Activated CD4-positive, alpha-beta memory T cell treated with anti-CD3 and anti-CD28 coated beads for 36 hours (primary cell): Measurements from ENCODE around the gene MAP4. TPM values are rescaled to one million over a fixed set of nuclear protein-coding genes. Genes with fewer than 3 reads are reported as not detected.

Source experiments
- CTCF ChIA-PET: fragments of 350-600 bp; sonication (Branson Sonifier 250); formaldehyde crosslinking; loops from one replicate; lab custom pipeline; 2021; ENCODE audit warnings: antibody characterized with exemption, inconsistent platforms; lab: Charles Lee
- POLR2A ChIA-PET: fragments of 350-600 bp; sonication (Branson Sonifier 250); formaldehyde crosslinking; loops from one replicate; lab custom pipeline; 2021; ENCODE audit warnings: antibody characterized with exemption; lab: Charles Lee
- DNase-seq: peaks from one replicate; pipeline ENCODE4 v3.0.0-alpha.2; 2020
- H3K27ac Mint-ChIP-seq: one replicate; pipeline ENCODE4 v1.8.0; 2021; ENCODE audit warnings: mixed read lengths
- H3K27me3 Mint-ChIP-seq: one replicate; pipeline ENCODE4 v1.8.0; 2021; ENCODE audit warnings: mixed read lengths
- H3K36me3 Mint-ChIP-seq: one replicate; pipeline ENCODE4 v1.8.0; 2021; ENCODE audit warnings: mixed read lengths
- H3K4me1 Mint-ChIP-seq: one replicate; pipeline ENCODE4 v1.8.0; 2021; ENCODE audit warnings: low read depth, mixed read lengths
- H3K4me3 Mint-ChIP-seq: one replicate; pipeline ENCODE4 v1.8.0; 2021; ENCODE audit warnings: mild to moderate bottlenecking, mixed read lengths
- H3K9me3 Mint-ChIP-seq: one replicate; pipeline ENCODE4 v1.8.0; 2021; ENCODE audit warnings: mixed read lengths
- intact Hi-C: fragments of 100-400 bp; cut with micrococcal nuclease; formaldehyde crosslinking; loops from one replicate; pipeline ENCODE4 v1.15.1; 2023
- total RNA-seq, 2 experiments: library from RNA; stranded (reverse); gene quantifications; one replicate each; pipeline ENCODE4 v1.2.3, GENCODE V29; 2021

The MAP4 gene
- total RNA-seq, 2 experiments from 2014 or later = 114 to 116 TPM

- H3K27ac Mint-ChIP-seq = no peak overlapping the region
Observed at GRCh38 chr3:47852604-47853602, 163.3 kb downstream of the MAP4 start.

GRCh38 chr3:47851888-47852603, 164.2 kb downstream of the MAP4 start:
- H3K27me3 Mint-ChIP-seq = no peaks in the 10 kb centered on the region
- POLR2A ChIA-PET = interaction anchor here (0.6 kb wide), 1 partner anchor 79 kb away, joined by 4 read pairs; no protein-coding TSS in a partner anchor
- no peaks in the 10 kb centered on the region for H3K9me3 Mint-ChIP-seq
- CTCF ChIA-PET = no interaction called here
- H3K4me3 Mint-ChIP-seq = no peak overlapping the region
- intact Hi-C loops = no loop called here
- no peak for DNase-seq
- peaks cover 17% of the 10 kb centered on the region for H3K36me3 Mint-ChIP-seq
- H3K4me1 Mint-ChIP-seq = no peaks in the 10 kb centered on the region
- no peak overlapping the region for H3K27ac Mint-ChIP-seq

More at GRCh38 chr3:47852604-47853602, 163.3 kb downstream of the MAP4 start:
- no peaks in the 10 kb centered on the region for H3K27me3 Mint-ChIP-seq
- no peak for DNase-seq
- no peaks in the 10 kb centered on the region for H3K9me3 Mint-ChIP-seq
- POLR2A ChIA-PET = interaction anchor here (0.6 kb wide), 1 partner anchor 78 kb away, joined by 4 read pairs; no protein-coding TSS in a partner anchor
- intact Hi-C loops = no loop called here
- no peak overlapping the region for H3K4me3 Mint-ChIP-seq
- no peaks in the 10 kb centered on the region for H3K4me1 Mint-ChIP-seq
- peaks cover 13% of the 10 kb centered on the region for H3K36me3 Mint-ChIP-seq
- CTCF ChIA-PET = no interaction called here

GRCh38 chr3:47850564-47851410, 165.4 kb downstream of the MAP4 start:
- Mint-ChIP-seq H3K4me1 (no peaks in the 10 kb centered on the region), H3K36me3 (peaks cover 22% of the 10 kb centered on the region), H3K4me3 (no peak overlapping the region), H3K9me3 (no peaks in the 10 kb centered on the region), H3K27me3 (no peaks in the 10 kb centered on the region), H3K27ac (peak overlapping the region; percentile 33)
- POLR2A ChIA-PET = interaction anchor here (1.2 kb wide), 1 partner anchor 25 kb away, joined by 4 read pairs; no protein-coding TSS in a partner anchor
- intact Hi-C loops = no loop called here
- DNase-seq = no peak
- CTCF ChIA-PET = interaction anchor here (1.0 to 1.7 kb wide), 3 partner anchors 12 to 301 kb away, joined by 4 to 5 read pairs (median 4); no protein-coding TSS in a partner anchor

GRCh38 chr3:47849699-47850563, 166.3 kb downstream of the MAP4 start:
- H3K36me3 Mint-ChIP-seq = peaks cover 26% of the 10 kb centered on the region
- intact Hi-C loops = no loop called here

GRCh38 chr3:47849186-47849698, 167.0 kb downstream of the MAP4 start:
- H3K9me3 Mint-ChIP-seq = no peaks in the 10 kb centered on the region
- no peak for DNase-seq
- intact Hi-C loops = no loop called here
- H3K27me3 Mint-ChIP-seq = no peaks in the 10 kb centered on the region
- H3K36me3 Mint-ChIP-seq = peaks cover 33% of the 10 kb centered on the region
- ChIA-PET CTCF (interaction anchor here (0.8 to 1.6 kb wide), 2 partner anchors 10 to 11 kb away, joined by 4 to 5 read pairs; no protein-coding TSS in a partner anchor), POLR2A (no interaction called here)
- H3K27ac Mint-ChIP-seq = no peak overlapping the region
- no peak overlapping the region for H3K4me3 Mint-ChIP-seq
- H3K4me1 Mint-ChIP-seq = no peaks in the 10 kb centered on the region

More at GRCh38 chr3:47849699-47850563, 166.3 kb downstream of the MAP4 start:
- Mint-ChIP-seq H3K27ac (no peak overlapping the region), H3K4me1 (no peaks in the 10 kb centered on the region), H3K4me3 (no peak overlapping the region), H3K9me3 (no peaks in the 10 kb centered on the region), H3K27me3 (no peaks in the 10 kb centered on the region)
- POLR2A ChIA-PET = interaction anchor here (1.2 kb wide), 1 partner anchor 24 kb away, joined by 4 read pairs; no protein-coding TSS in a partner anchor
- DNase-seq = no peak
- CTCF ChIA-PET = interaction anchor here (0.6 to 1.7 kb wide), 5 partner anchors 9 to 301 kb away, joined by 3 to 5 read pairs (median 4); no protein-coding TSS in a partner anchor

GRCh38 chr3:47848599-47849117, 167.6 kb downstream of the MAP4 start:
- ChIA-PET CTCF (interaction anchor here (1.6 kb wide), 1 partner anchor 10 kb away, joined by 5 read pairs; no protein-coding TSS in a partner anchor), POLR2A (no interaction called here)
- intact Hi-C loops = no loop called here
- no peak for DNase-seq
- Mint-ChIP-seq H3K27ac (no peak overlapping the region), H3K36me3 (peaks cover 38% of the 10 kb centered on the region), H3K27me3 (no peaks in the 10 kb centered on the region), H3K4me1 (no peaks in the 10 kb centered on the region), H3K4me3 (no peak overlapping the region), H3K9me3 (no peaks in the 10 kb centered on the region)

GRCh38 chr3:47847801-47848518, 168.3 kb downstream of the MAP4 start:
- no peaks in the 10 kb centered on the region for H3K4me1 Mint-ChIP-seq
- H3K27ac Mint-ChIP-seq = no peak overlapping the region
- H3K36me3 Mint-ChIP-seq = peaks cover 39% of the 10 kb centered on the region
- CTCF ChIA-PET = no interaction called here
- DNase-seq = no peak
- no peaks in the 10 kb centered on the region for H3K27me3 Mint-ChIP-seq
- intact Hi-C loops = no loop called here
- POLR2A ChIA-PET = no interaction called here
- H3K4me3 Mint-ChIP-seq = no peak overlapping the region
- H3K9me3 Mint-ChIP-seq = no peaks in the 10 kb centered on the region

GRCh38 chr3:47847260-47847659, 169.0 kb downstream of the MAP4 start:
- no peaks in the 10 kb centered on the region for H3K9me3 Mint-ChIP-seq
- intact Hi-C loops = no loop called here
- no peaks in the 10 kb centered on the region for H3K4me1 Mint-ChIP-seq
- H3K27me3 Mint-ChIP-seq = no peaks in the 10 kb centered on the region
- H3K36me3 Mint-ChIP-seq = peaks cover 39% of the 10 kb centered on the region
- ChIA-PET POLR2A (no interaction called here), CTCF (no interaction called here)
- no peak overlapping the region for H3K27ac Mint-ChIP-seq
- no peak overlapping the region for H3K4me3 Mint-ChIP-seq
- no peak for DNase-seq

GRCh38 chr3:47846880-47847248, 169.4 kb downstream of the MAP4 start:
- intact Hi-C loops = no loop called here

More at GRCh38 chr3:47846880-47847248, 169.4 kb downstream of the MAP4 start:
- no peaks in the 10 kb centered on the region for H3K9me3 Mint-ChIP-seq
- H3K4me3 Mint-ChIP-seq = no peak overlapping the region
- H3K27me3 Mint-ChIP-seq = no peaks in the 10 kb centered on the region
- H3K4me1 Mint-ChIP-seq = no peaks in the 10 kb centered on the region
- POLR2A ChIA-PET = no interaction called here
- DNase-seq = no peak
- H3K27ac Mint-ChIP-seq = no peak overlapping the region
- CTCF ChIA-PET = no interaction called here
- H3K36me3 Mint-ChIP-seq = peaks cover 41% of the 10 kb centered on the region
